ENCODE results near the gene PRKCE. TPM values are rescaled to one million over a fixed set of nuclear protein-coding genes. Genes with fewer than 3 reads are reported as not detected.

PRKCE gene
- polyA plus RNA-seq, 3 donors = 1.3 to 7.7 (median 2.3) TPM

DNA sequence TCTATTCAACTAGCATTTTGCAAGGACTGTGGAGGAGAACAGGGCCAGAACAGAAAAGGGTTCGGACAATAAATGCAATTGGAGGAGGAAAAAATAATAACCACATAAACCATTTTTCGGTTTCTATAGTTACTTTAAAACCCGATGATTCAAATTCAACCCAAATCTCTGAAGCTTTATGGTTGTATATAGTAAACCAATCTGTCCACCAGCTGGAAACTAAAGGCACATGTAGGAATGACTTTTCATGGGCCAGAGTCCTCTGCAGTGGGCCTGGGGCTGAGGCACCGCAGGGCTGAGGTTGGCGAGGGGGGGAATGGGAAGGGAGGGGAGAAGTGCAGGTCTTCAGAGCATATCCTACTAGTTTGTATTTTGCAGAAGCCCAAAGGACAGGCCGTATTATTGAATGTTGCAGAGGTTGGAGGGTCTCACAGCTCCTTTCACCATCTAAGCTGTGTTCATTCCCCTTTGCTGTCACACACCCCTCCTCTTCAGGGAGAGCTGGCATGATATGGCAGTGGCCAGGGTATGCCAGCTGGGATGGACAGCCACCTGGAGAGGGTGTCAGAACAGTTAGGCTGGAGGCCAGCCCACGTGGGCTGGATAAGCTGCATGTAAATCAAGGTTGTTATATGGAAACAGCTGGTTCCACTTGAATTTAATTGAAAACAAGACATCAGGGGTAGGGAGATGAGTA is 267.1 kb downstream of the PRKCE start:
- peaks cover 0 to 6% of the 10 kb centered on the region in 2 donors for H3K36me3 Mint-ChIP-seq
- H2AFZ ChIP-seq (ENCODE audit: insufficient read depth, low read depth, low read length, poor library complexity, severe bottlenecking) = peak overlapping the region; percentile 52
- H3K4me3 ChIP-seq (replicated peaks in 1 of 3; ENCODE audit: low read depth in 2 of 3, low read length in 3 of 3) = no peak overlapping the region
- 53% methylated on average over 3 of the region's 7 CpGs for WGBS (ENCODE audit: insufficient coverage)
- intact Hi-C loops (cut with micrococcal nuclease) = no loop called here
- H3K27me3 ChIP-seq (ENCODE audit: control insufficient read depth in 2 of 2, insufficient read depth in 2 of 2, low read length in 2 of 2) = no peaks in the 10 kb centered on the region
- H3K4me1 Mint-ChIP-seq = peaks cover 30% of the 10 kb centered on the region
- peaks cover 0 to 2% (median 0%) of the 10 kb centered on the region in 7 donors for H3K9me3 Mint-ChIP-seq
- TF ChIP-seq, protein P1, sequence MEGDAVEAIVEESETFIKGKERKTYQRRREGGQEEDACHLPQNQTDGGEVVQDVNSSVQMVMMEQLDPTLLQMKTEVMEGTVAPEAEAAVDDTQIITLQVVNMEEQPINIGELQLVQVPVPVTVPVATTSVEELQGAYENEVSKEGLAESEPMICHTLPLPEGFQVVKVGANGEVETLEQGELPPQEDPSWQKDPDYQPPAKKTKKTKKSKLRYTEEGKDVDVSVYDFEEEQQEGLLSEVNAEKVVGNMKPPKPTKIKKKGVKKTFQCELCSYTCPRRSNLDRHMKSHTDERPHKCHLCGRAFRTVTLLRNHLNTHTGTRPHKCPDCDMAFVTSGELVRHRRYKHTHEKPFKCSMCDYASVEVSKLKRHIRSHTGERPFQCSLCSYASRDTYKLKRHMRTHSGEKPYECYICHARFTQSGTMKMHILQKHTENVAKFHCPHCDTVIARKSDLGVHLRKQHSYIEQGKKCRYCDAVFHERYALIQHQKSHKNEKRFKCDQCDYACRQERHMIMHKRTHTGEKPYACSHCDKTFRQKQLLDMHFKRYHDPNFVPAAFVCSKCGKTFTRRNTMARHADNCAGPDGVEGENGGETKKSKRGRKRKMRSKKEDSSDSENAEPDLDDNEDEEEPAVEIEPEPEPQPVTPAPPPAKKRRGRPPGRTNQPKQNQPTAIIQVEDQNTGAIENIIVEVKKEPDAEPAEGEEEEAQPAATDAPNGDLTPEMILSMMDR (IDR thresholded peaks at IDR 0.05) = no peak
- peak overlapping the region in 5 of 7 donors; percentile 35 to 88 (median 81) for H3K27ac Mint-ChIP-seq
- no peaks in the 10 kb centered on the region for H4K20me1 ChIP-seq (ENCODE audit: insufficient read depth, low read length)
- H3K4me1 ChIP-seq (ENCODE audit: control insufficient read depth in 1 of 2, insufficient read depth in 2 of 2, low read length in 2 of 2) = peaks cover 18 to 20% of the 10 kb centered on the region in 2 donors
- H3K4me3 Mint-ChIP-seq = peak overlapping the region in 1 of 2 donors; percentile 44
- no peak for DNase-seq
- no peaks in the 10 kb centered on the region for H3K9me3 ChIP-seq (replicated peaks in 1 of 2; ENCODE audit: control insufficient read depth in 1 of 2, insufficient read depth in 1 of 2, low read length in 2 of 2)
- H3K36me3 ChIP-seq (replicated peaks in 1 of 2; ENCODE audit: control insufficient read depth in 1 of 2, insufficient read depth in 2 of 2, low read length in 2 of 2) = no peaks in the 10 kb centered on the region
- H3K27ac ChIP-seq (ENCODE audit: low read depth in 1 of 2, low read length in 2 of 2) = peak overlapping the region; percentile 8 to 55
- no peak overlapping the region for H3K4me2 ChIP-seq (replicated peaks; ENCODE audit: extremely low read depth, low read length, poor library complexity, severe bottlenecking)
- no peak overlapping the region for H3K9ac ChIP-seq (ENCODE audit: insufficient read depth, low read length, poor library complexity, severe bottlenecking)
- no peaks in the 10 kb centered on the region for H3K79me2 ChIP-seq (ENCODE audit: insufficient read depth, low read length)
- peaks cover 1 to 3% (median 2%) of the 10 kb centered on the region in 3 donors for H3K27me3 Mint-ChIP-seq (ENCODE audit: low read depth in 3 of 3)

DNA sequence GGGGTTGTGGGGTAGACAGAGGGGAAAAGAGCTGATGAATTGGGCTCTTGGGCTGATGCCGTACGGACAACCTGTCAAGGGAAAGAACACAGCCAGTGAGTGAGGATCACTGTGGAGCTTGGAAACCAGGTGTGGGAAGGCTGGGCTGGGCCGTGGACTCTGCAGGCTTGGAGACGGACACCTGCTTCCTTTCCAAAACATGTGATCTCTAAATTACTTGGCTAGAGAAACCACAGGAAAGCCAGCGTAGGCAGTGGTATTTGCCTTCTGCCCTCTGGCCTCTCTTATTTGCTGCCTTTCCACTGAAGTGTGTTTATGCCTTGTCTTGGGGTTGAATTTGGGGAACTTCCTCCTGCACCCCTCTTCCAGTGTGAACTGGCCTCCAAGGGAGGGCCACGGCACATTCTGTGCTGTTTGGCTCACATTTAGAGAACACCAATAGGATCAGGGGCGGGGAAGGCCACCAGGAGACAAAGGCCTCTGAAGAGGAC is 267.7 kb downstream of the PRKCE start:
- H3K9me3 Mint-ChIP-seq = peaks cover 0 to 2% (median 0%) of the 10 kb centered on the region in 7 donors
- H3K27ac Mint-ChIP-seq = peak overlapping the region; percentile 35 to 88 (median 83)
- Histone ChIP-seq H2AFZ (ENCODE audit: insufficient read depth, low read depth, low read length, poor library complexity, severe bottlenecking) (peak overlapping the region; percentile 52), H3K27me3 (ENCODE audit: control insufficient read depth in 2 of 2, insufficient read depth in 2 of 2, low read length in 2 of 2) (no peaks in the 10 kb centered on the region), H3K36me3 (replicated peaks in 1 of 2; ENCODE audit: control insufficient read depth in 1 of 2, insufficient read depth in 2 of 2, low read length in 2 of 2) (no peaks in the 10 kb centered on the region), H4K20me1 (ENCODE audit: insufficient read depth, low read length) (no peaks in the 10 kb centered on the region), H3K27ac (ENCODE audit: low read depth in 1 of 2, low read length in 2 of 2) (peak overlapping the region; percentile 8 to 55), H3K9ac (ENCODE audit: insufficient read depth, low read length, poor library complexity, severe bottlenecking) (no peak overlapping the region), H3K79me2 (ENCODE audit: insufficient read depth, low read length) (no peaks in the 10 kb centered on the region), H3K4me2 (replicated peaks; ENCODE audit: extremely low read depth, low read length, poor library complexity, severe bottlenecking) (no peak overlapping the region), H3K4me1 (ENCODE audit: control insufficient read depth in 1 of 2, insufficient read depth in 2 of 2, low read length in 2 of 2) (peaks cover 18 to 20% of the 10 kb centered on the region in 2 donors), H3K9me3 (replicated peaks in 1 of 2; ENCODE audit: control insufficient read depth in 1 of 2, insufficient read depth in 1 of 2, low read length in 2 of 2) (no peaks in the 10 kb centered on the region), H3K4me3 (replicated peaks in 1 of 3; ENCODE audit: low read depth in 2 of 3, low read length in 3 of 3) (no peak overlapping the region)
- peak overlapping the region; percentile 32 to 44 for H3K4me3 Mint-ChIP-seq
- H3K36me3 Mint-ChIP-seq = peaks cover 0 to 6% of the 10 kb centered on the region in 2 donors
- TF ChIP-seq, protein P1 (IDR thresholded peaks at IDR 0.05) = no peak
- peak in 2 of 3 donors; percentile 20 to 27 for DNase-seq
- 24% methylated on average over 4 of the region's 7 CpGs for WGBS (ENCODE audit: insufficient coverage)
- intact Hi-C loops (cut with micrococcal nuclease) = no loop called here
- peaks cover 1 to 5% (median 2%) of the 10 kb centered on the region in 3 donors for H3K27me3 Mint-ChIP-seq (ENCODE audit: low read depth in 3 of 3)
- H3K4me1 Mint-ChIP-seq = peaks cover 30% of the 10 kb centered on the region
